Astrocyte (in vitro differentiated cells and primary cell): ENCODE results near the gene TMEM222.

Experiments
- EZH2 ChIP-seq: IDR thresholded peaks from 2 replicates; pipeline ENCODE4 v1.6.1; 2012; ENCODE audit warnings: mild to moderate bottlenecking, low read length, inconsistent platforms; ENCODE audit not compliant: insufficient read depth
- TF ChIP-seq, protein P1 (sequence below): IDR thresholded peaks from 2 replicates; pipeline ENCODE4 v1.5.1; 2011; ENCODE audit warnings: low read depth, mild to moderate bottlenecking, inconsistent platforms, low read length, moderate library complexity; ENCODE audit not compliant: insufficient read depth

- no peak for TF ChIP-seq EZH2
- TF ChIP-seq, protein P1, sequence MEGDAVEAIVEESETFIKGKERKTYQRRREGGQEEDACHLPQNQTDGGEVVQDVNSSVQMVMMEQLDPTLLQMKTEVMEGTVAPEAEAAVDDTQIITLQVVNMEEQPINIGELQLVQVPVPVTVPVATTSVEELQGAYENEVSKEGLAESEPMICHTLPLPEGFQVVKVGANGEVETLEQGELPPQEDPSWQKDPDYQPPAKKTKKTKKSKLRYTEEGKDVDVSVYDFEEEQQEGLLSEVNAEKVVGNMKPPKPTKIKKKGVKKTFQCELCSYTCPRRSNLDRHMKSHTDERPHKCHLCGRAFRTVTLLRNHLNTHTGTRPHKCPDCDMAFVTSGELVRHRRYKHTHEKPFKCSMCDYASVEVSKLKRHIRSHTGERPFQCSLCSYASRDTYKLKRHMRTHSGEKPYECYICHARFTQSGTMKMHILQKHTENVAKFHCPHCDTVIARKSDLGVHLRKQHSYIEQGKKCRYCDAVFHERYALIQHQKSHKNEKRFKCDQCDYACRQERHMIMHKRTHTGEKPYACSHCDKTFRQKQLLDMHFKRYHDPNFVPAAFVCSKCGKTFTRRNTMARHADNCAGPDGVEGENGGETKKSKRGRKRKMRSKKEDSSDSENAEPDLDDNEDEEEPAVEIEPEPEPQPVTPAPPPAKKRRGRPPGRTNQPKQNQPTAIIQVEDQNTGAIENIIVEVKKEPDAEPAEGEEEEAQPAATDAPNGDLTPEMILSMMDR, result peak; percentile 72
Measured at GRCh38 chr1:27357281-27358037, 35.5 kb downstream of the TMEM222 start.
